ENCODE results near the gene PRKRA. TPM values are rescaled to one million over a fixed set of nuclear protein-coding genes. Genes with fewer than 3 reads are reported as not detected.

PRKRA gene
- total RNA-seq (2011; cell fraction: chromatin; rRNA removed; ENCODE audit: low replicate concordance): 68.4 and 99.5 TPM in 2 replicates
- total RNA-seq (2011; cell fraction: nucleolus; rRNA removed): 60.4 and 62.4 TPM in 2 replicates
- total RNA-seq (2011; cell fraction: nucleoplasm; rRNA removed): 79.3 and 112 TPM in 2 replicates
- 78.1 and 103 TPM in 2 replicates for total RNA-seq (2014; rRNA removed)
- 57.2 and 63.0 TPM in 2 replicates for total RNA-seq (2014; rRNA removed; fragmentation: Illumina TruSeq; extraction: Trizol)
- 54.8 and 62.9 TPM in 2 replicates for total RNA-seq (2015; rRNA removed; fragmentation: Illumina TruSeq; extraction: Trizol)
- total RNA-seq (2021): 50.4 and 53.9 TPM in 2 replicates
- polyA plus RNA-seq (2011; rRNA removed): 63.9 and 70.6 TPM in 2 replicates
- 34.5 and 34.8 TPM in 2 replicates for polyA plus RNA-seq (2011; cell fraction: cytosol; rRNA removed)
- 57.3 and 58.6 TPM in 2 replicates for polyA plus RNA-seq (2011; cell fraction: nucleus; rRNA removed)
- polyA plus RNA-seq (2012): 42.2 and 48.1 TPM in 2 replicates
- 43.0 and 52.3 TPM in 2 replicates for polyA plus RNA-seq (2014; fragmentation: Illumina TruSeq; extraction: Trizol)
- polyA plus RNA-seq (2014; fragmentation: Nextera tagmentation; extraction: Ambion mirVana): 10 to 100 TPM; 14.1 to 20.4 TPM
- polyA plus RNA-seq (2014; rRNA removed): 46.0 and 46.1 TPM in 2 replicates
- 61.3 and 77.9 TPM in 2 replicates for polyA minus RNA-seq (2011; rRNA and poly(A)+ RNA removed)
- polyA minus RNA-seq (2011; cell fraction: cytosol; rRNA and poly(A)+ RNA removed): 32.4 and 41.6 TPM in 2 replicates
- 74.0 and 107 TPM in 2 replicates for polyA minus RNA-seq (2011; cell fraction: nucleus; rRNA and poly(A)+ RNA removed)
- Bru-seq, nascent RNA: percentile 93 among the genes with signal in this experiment
- BruChase-seq, experiment 1, labeled RNA remaining after a 2-hour chase: percentile 93 among the genes with signal in this experiment
- BruChase-seq, experiment 2, labeled RNA remaining after a 6-hour chase: percentile 92 among the genes with signal in this experiment
- long read RNA-seq, experiment 1, transcript PRKRA-201 (8 exons, 1,826 nt): major isoform, 142 of 195 reads
- long read RNA-seq, experiment 1, transcript PRKRA-203 (7 exons, 1,344 nt): minor isoform, 11 of 195 reads
- long read RNA-seq, experiment 1, partial matches to known transcripts: 11 of 195 reads
- long read RNA-seq, experiment 1, other reads (novel, unspliced or antisense): 28 of 195 reads
- long read RNA-seq, experiment 2, transcript PRKRA-201 (8 exons, 1,826 nt): major isoform, 23 of 53 reads
- long read RNA-seq, experiment 2, partial matches to known transcripts: 7 of 53 reads
- long read RNA-seq, experiment 2, other reads (novel, unspliced or antisense): 20 of 53 reads
- long read RNA-seq, experiment 3, transcript PRKRA-203 (7 exons, 1,344 nt): minor isoform, 5 of 112 reads
- long read RNA-seq, experiment 3, transcript PRKRA-201 (8 exons, 1,826 nt): major isoform, 92 of 112 reads
- long read RNA-seq, experiment 3, partial matches to known transcripts: 3 of 112 reads
- long read RNA-seq, experiment 3, other reads (novel, unspliced or antisense): 11 of 112 reads

GRCh38 chr2:178450774-178451525 lies at the start of gene PRKRA, which contains the start of gene PJVK:
TSS of gene PRKRA (minus strand) at chr2:178451175. CDS start at chr2:178451030, 145 bp downstream.
TSS of gene PJVK (plus strand) at chr2:178451378. CDS start at chr2:178453410, 2,032 bp downstream.
- POLR2A ChIA-PET: interaction anchor here (0.6 to 2.9 kb wide), 18 partner anchors 8 to 932 kb away, joined by 3 to 23 read pairs (median 4); no protein-coding TSS in a partner anchor
- DNase-seq (ENCODE audit: extremely low read depth in 1 of 4, low spot score in 3 of 4) (peak; percentile 98 to 99 (median 99)), FAIRE-seq (peak; percentile 94), ATAC-seq (peak; percentile 97)
- in situ Hi-C loops (cut with MboI): no loop called here
- no peaks in the 10 kb centered on the region for H3K27me3 ChIP-seq (ENCODE audit: control insufficient read depth in 2 of 2, insufficient read depth in 2 of 2, low read length in 2 of 2)
- H4K20me1 ChIP-seq (replicated peaks; ENCODE audit: control insufficient read depth, insufficient read depth, low read length): 0 out of 2 replicates have a peak, but pooled peaks cover 7% of the 10 kb centered on the region
- peak within 1 kb of the TSS; percentile 98 for H2AFZ ChIP-seq (ENCODE audit: low read depth, low read length)
- peaks cover 32% of the 10 kb centered on the region for H3K79me2 ChIP-seq (ENCODE audit: control insufficient read depth, insufficient read depth, low read length)
- H3K9ac ChIP-seq (ENCODE audit: insufficient read depth in 1 of 2, low read depth in 2 of 2, low read length in 2 of 2): peak within 1 kb of the TSS; percentile 91 to 97
- CTCF ChIA-PET (ENCODE audit: low intra/inter-chr PET ratio): no interaction called here
- under 1% methylated on average over 68 of the region's 76 CpGs for WGBS (ENCODE audit: insufficient coverage, low coverage, missing lambda C conversion rate)
- no peaks in the 10 kb centered on the region for H3K9me3 ChIP-seq (replicated peaks; ENCODE audit: control insufficient read depth, insufficient read depth, low read depth, low read length)
- no TSS peak for BruUV-seq (replicated peaks)
- no peaks in the 10 kb centered on the region for H3K9me1 ChIP-seq (ENCODE audit: control insufficient read depth, insufficient read depth, low read length)
- peak within 1 kb of the TSS; percentile 96 for H3K27ac ChIP-seq (ENCODE audit: extremely low read depth, low read depth, low read length)
- intact Hi-C loops (cut with micrococcal nuclease): loop anchor here (1.0 to 2.0 kb wide), 2 partner anchors 28 to 36 kb away; no protein-coding TSS in a partner anchor
- peak within 1 kb of the TSS; percentile 90 for H3K4me3 ChIP-seq
- H3K36me3 ChIP-seq (ENCODE audit: control insufficient read depth, insufficient read depth, low read length): peaks cover 28% of the 10 kb centered on the region
- H3K4me1 ChIP-seq (replicated peaks in 1 of 2; ENCODE audit: control insufficient read depth in 2 of 2, insufficient read depth in 2 of 2, low read length in 2 of 2): peaks cover 14 to 19% of the 10 kb centered on the region in 2 experiments; a peak in 4 of 5 replicates
- H3K4me2 ChIP-seq (ENCODE audit: insufficient read depth, low read length): peak within 1 kb of the TSS; percentile 95
- TF ChIP-seq POLR2AphosphoS2 (IDR thresholded peaks at IDR 0.05; ENCODE audit: low read length) (peak; percentile 73; the same call in 1 of the 2 replicates), PCBP1 (IDR thresholded peaks at IDR 0.05; ENCODE audit: low read depth, low read length, poor library complexity, severe bottlenecking) (peak; percentile 55), MEIS2 (IDR thresholded peaks at IDR 0.05; ENCODE audit: partially characterized antibody) (no peak), NCOA1 (IDR thresholded peaks at IDR 0.05; ENCODE audit: low read depth) (no peak), HNRNPH1 (optimal IDR thresholded peaks at IDR 0.05; ENCODE audit: low read depth, low read length) (no peak), NONO (IDR thresholded peaks at IDR 0.05; ENCODE audit: low read depth in 2 of 2, low read length in 1 of 2) (peak; percentile 66 to 96), PHF8 (IDR thresholded peaks at IDR 0.05; ENCODE audit: borderline replicate concordance, low read length) (peak; percentile 98)
- TF ChIP-seq, protein P1, sequence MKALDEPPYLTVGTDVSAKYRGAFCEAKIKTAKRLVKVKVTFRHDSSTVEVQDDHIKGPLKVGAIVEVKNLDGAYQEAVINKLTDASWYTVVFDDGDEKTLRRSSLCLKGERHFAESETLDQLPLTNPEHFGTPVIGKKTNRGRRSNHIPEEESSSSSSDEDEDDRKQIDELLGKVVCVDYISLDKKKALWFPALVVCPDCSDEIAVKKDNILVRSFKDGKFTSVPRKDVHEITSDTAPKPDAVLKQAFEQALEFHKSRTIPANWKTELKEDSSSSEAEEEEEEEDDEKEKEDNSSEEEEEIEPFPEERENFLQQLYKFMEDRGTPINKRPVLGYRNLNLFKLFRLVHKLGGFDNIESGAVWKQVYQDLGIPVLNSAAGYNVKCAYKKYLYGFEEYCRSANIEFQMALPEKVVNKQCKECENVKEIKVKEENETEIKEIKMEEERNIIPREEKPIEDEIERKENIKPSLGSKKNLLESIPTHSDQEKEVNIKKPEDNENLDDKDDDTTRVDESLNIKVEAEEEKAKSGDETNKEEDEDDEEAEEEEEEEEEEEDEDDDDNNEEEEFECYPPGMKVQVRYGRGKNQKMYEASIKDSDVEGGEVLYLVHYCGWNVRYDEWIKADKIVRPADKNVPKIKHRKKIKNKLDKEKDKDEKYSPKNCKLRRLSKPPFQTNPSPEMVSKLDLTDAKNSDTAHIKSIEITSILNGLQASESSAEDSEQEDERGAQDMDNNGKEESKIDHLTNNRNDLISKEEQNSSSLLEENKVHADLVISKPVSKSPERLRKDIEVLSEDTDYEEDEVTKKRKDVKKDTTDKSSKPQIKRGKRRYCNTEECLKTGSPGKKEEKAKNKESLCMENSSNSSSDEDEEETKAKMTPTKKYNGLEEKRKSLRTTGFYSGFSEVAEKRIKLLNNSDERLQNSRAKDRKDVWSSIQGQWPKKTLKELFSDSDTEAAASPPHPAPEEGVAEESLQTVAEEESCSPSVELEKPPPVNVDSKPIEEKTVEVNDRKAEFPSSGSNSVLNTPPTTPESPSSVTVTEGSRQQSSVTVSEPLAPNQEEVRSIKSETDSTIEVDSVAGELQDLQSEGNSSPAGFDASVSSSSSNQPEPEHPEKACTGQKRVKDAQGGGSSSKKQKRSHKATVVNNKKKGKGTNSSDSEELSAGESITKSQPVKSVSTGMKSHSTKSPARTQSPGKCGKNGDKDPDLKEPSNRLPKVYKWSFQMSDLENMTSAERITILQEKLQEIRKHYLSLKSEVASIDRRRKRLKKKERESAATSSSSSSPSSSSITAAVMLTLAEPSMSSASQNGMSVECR (CRISPR knock-in tag; IDR thresholded peaks at IDR 0.05): peak; percentile 56; the same call in 1 of the 2 replicates

All from K562 (cell line).